ENCODE measurements around the gene ATP6V1F.

GRCh38 chr7:128867241-128867640 lies 4.6 kb downstream of the ATP6V1F start:
- no peak for TF ChIP-seq EZH2 (IDR thresholded peaks at IDR 0.05; ENCODE audit: low read depth)
- no peak for TF ChIP-seq CTCF (conservative IDR thresholded peaks at IDR 0.05)

All from PC-9 (cell line).